OCI-LY3 (cell line): Measurements from ENCODE around the gene FOXD2.

ENCODE experiments used
- CTCF ChIP-seq: fragments of 200-600, 300-600 bp; sonication (generic); IDR thresholded peaks from 2 replicates; pipeline ENCODE4 v1.5.1; 2014; ENCODE audit warnings: antibody characterized with exemption, low read length, low read depth
- EZH2phosphoT487 ChIP-seq: fragments of 200-600 bp; shearing (Covaris generic); IDR thresholded peaks from 2 replicates; pipeline ENCODE4 v1.6.1; 2018; ENCODE audit warnings: antibody characterized with exemption, mixed run types, low read depth

GRCh38 chr1:47417170-47418044 is 20.4 kb upstream of the FOXD2 start:
- TF ChIP-seq CTCF (no peak), EZH2phosphoT487 (no peak)
